GM12878 (cell line): Measurements from ENCODE around the gene CDKN2AIPNL. TPM values are rescaled to one million over a fixed set of nuclear protein-coding genes. Genes with fewer than 3 reads are reported as not detected.

Source experiments
- ATF7 ChIP-seq: fragments of 450-650 bp; IDR thresholded peaks from 2 replicates; pipeline ENCODE4 v1.6.1; 2016; ENCODE audit warnings: low read depth, mild to moderate bottlenecking
- BACH1 ChIP-seq: fragments of 450-650 bp; IDR thresholded peaks from 2 replicates; pipeline ENCODE4 v1.6.1; 2017; ENCODE audit warnings: mild to moderate bottlenecking, borderline replicate concordance
- HSF1 ChIP-seq: fragments of 150-350 bp; IDR thresholded peaks from 2 replicates; pipeline ENCODE4 v1.6.1; 2014; ENCODE audit warnings: mild to moderate bottlenecking, low read depth, low read length
- JUND ChIP-seq: IDR thresholded peaks from 2 replicates; pipeline ENCODE4 v1.6.1; 2012; ENCODE audit warnings: low read depth, mild to moderate bottlenecking, low read length, improper control_type of control experiment, moderate library complexity
- KDM1A ChIP-seq: fragments of 200-600 bp; sonication (generic); IDR thresholded peaks from 2 replicates; pipeline ENCODE4 v1.6.1; 2016; ENCODE audit warnings: borderline replicate concordance
- NFIC ChIP-seq: IDR thresholded peaks from 2 replicates; pipeline ENCODE4 v1.6.1; 2012; ENCODE audit warnings: low read depth, mild to moderate bottlenecking, inconsistent platforms, low read length, moderate library complexity
- NFYA ChIP-seq: IDR thresholded peaks from 2 replicates; pipeline ENCODE4 v1.6.1; 2011; ENCODE audit warnings: low read depth, mild to moderate bottlenecking, low read length, improper control_type of control experiment, borderline replicate concordance
- NFYB ChIP-seq: IDR thresholded peaks from 2 replicates; pipeline ENCODE4 v1.6.1; 2011; ENCODE audit warnings: low read depth, mild to moderate bottlenecking, low read length, improper control_type of control experiment, moderate library complexity; ENCODE audit not compliant: insufficient read depth
- POU2F2 ChIP-seq: IDR thresholded peaks from 3 replicates; pipeline ENCODE4 v1.6.1; 2011; ENCODE audit warnings: low read depth, mild to moderate bottlenecking, low read length, borderline replicate concordance
- PRDM15 ChIP-seq: fragments of 450-650 bp; formaldehyde crosslinking; IDR thresholded peaks from 2 replicates; pipeline ENCODE4 v1.4.0; 2020; ENCODE audit warnings: mild to moderate bottlenecking, moderate library complexity
- RELB ChIP-seq: fragments of 450-650 bp; IDR thresholded peaks from 2 replicates; pipeline ENCODE4 v1.6.1; 2017; ENCODE audit warnings: low read depth, mild to moderate bottlenecking, moderate library complexity
- RFX5 ChIP-seq: IDR thresholded peaks from 2 replicates; pipeline ENCODE4 v1.6.1; 2011; ENCODE audit warnings: low read depth, low read length, improper control_type of control experiment
- SMAD1 ChIP-seq: fragments of 450-650 bp; IDR thresholded peaks from 2 replicates; pipeline ENCODE4 v1.6.1; 2018; ENCODE audit warnings: mild to moderate bottlenecking, low read depth; ENCODE audit not compliant: partially characterized antibody
- STAT1 ChIP-seq: fragments of 450-650 bp; conservative IDR thresholded peaks from 2 replicates; pipeline ENCODE4 v1.6.1; 2014; ENCODE audit warnings: antibody characterized with exemption, mild to moderate bottlenecking
- STAT3 ChIP-seq: IDR thresholded peaks from 2 replicates; pipeline ENCODE4 v1.6.1; 2011; ENCODE audit warnings: low read depth, low read length, improper control_type of control experiment
- SUPT20H ChIP-seq: IDR thresholded peaks from 2 replicates; pipeline ENCODE4 v1.6.1; 2011; ENCODE audit warnings: low read depth, mild to moderate bottlenecking, low read length, moderate library complexity, borderline replicate concordance; ENCODE audit not compliant: control insufficient read depth
- ZNF217 ChIP-seq: fragments of 450-650 bp; IDR thresholded peaks from 2 replicates; pipeline ENCODE4 v1.6.1; 2017; ENCODE audit warnings: antibody characterized with exemption, mild to moderate bottlenecking
- ZNF592 ChIP-seq: fragments of 450-650 bp; IDR thresholded peaks from 2 replicates; pipeline ENCODE4 v1.6.1; 2017; ENCODE audit warnings: mild to moderate bottlenecking, moderate library complexity
- polyA plus RNA-seq, 11 experiments: library from polyadenylated mRNA; depleted of rRNA in 4 of 11; unstranded in 6 of 11; stranded (reverse) in 5 of 11; fragments of >200 nt; fragmentation: Nextera tagmentation in 4 of 11; fragmentation: Illumina TruSeq in 1 of 11; extraction: Ambion mirVana in 4 of 11; extraction: Trizol in 1 of 11; gene quantifications; 1 replicate in 1 of 11; 2 replicates in 10 of 11; pipeline versions ENCODE4 v1.2.1 to v1.2.3, GENCODE V29; 2011 to 2016; ENCODE audit warnings: inconsistent platforms in 2 of 11, missing spikeins in 2 of 11, low read depth in 1 of 11
- total RNA-seq, 4 experiments: library from RNA; depleted of rRNA in 3 of 4; stranded (reverse); fragments of >200 nt in 3 of 4; fragmentation: Illumina TruSeq in 1 of 4; extraction: Trizol in 1 of 4; gene quantifications; 2 replicates each; pipeline versions ENCODE4 v1.2.1 to v1.2.3, GENCODE V29; 2013 to 2021

The CDKN2AIPNL gene
- total and polyA plus RNA-seq, 10 of the 15 experiments (the other 5 are each of a cell fraction or from before 2014, with no cell fraction given) = 23.5 to 72.0 (median 36.6) TPM

- no peak for TF ChIP-seq NFYB
- TF ChIP-seq HSF1 = no peak
- no peak for TF ChIP-seq PRDM15 (CRISPR knock-in tag)
- no peak for TF ChIP-seq JUND
- TF ChIP-seq STAT3 = no peak
- no peak for TF ChIP-seq STAT1
- no peak; the same call in 2 of the 3 replicates for TF ChIP-seq POU2F2
- no peak for TF ChIP-seq BACH1
- no peak for TF ChIP-seq NFYA
- TF ChIP-seq ATF7 = peak; percentile 46
- TF ChIP-seq SMAD1 = no peak
- no peak for TF ChIP-seq ZNF217
- no peak for TF ChIP-seq SUPT20H
- 0 out of 2 replicates have a peak, but pooled peaks have one; percentile 16 for TF ChIP-seq RFX5
- TF ChIP-seq KDM1A = no peak
- peak; percentile 70; the same call in 1 of the 2 replicates for TF ChIP-seq RELB
- TF ChIP-seq NFIC = no peak
- no peak for TF ChIP-seq ZNF592
Measured at GRCh38 chr5:134436523-134437339, 25.1 kb upstream of the CDKN2AIPNL start (continued).
